ENCODE data around the gene NBPF10.
"Not testable (repeated sequence)": the region's sequence is repeated elsewhere in the genome, so short reads cannot be mapped to it uniquely, and the experiment has no call there.

The NBPF10 gene

GRCh38 chr1:146144465-146144864 lies at the start of gene NBPF10:
Gene NBPF10 (minus strand): TSS chr1:146144804. CDS start chr1:146144769, 35 bp downstream.
- not testable (repeated sequence) for H3K4me3 ChIP-seq (ENCODE audit: low read length); H3K4me1 ChIP-seq (ENCODE audit: control insufficient read depth, insufficient read depth, low read length); H3K9ac ChIP-seq (ENCODE audit: low read length); H3K36me3 ChIP-seq (ENCODE audit: control insufficient read depth, insufficient read depth, low read length); H3K9me3 ChIP-seq (ENCODE audit: control insufficient read depth, low read length); H3K27me3 ChIP-seq (ENCODE audit: control insufficient read depth, insufficient read depth, low read length)

GRCh38 chr1:146174531-146174930 lies 29.9 kb upstream of the NBPF10 start:
- not testable (repeated sequence) for H3K36me3 ChIP-seq (ENCODE audit: control insufficient read depth, insufficient read depth, low read length); H3K27me3 ChIP-seq (ENCODE audit: control insufficient read depth, insufficient read depth, low read length); H3K9me3 ChIP-seq (ENCODE audit: control insufficient read depth, low read length); H3K4me1 ChIP-seq (ENCODE audit: control insufficient read depth, insufficient read depth, low read length); H3K4me3 ChIP-seq (ENCODE audit: low read length); H3K9ac ChIP-seq (ENCODE audit: low read length)

DNA sequence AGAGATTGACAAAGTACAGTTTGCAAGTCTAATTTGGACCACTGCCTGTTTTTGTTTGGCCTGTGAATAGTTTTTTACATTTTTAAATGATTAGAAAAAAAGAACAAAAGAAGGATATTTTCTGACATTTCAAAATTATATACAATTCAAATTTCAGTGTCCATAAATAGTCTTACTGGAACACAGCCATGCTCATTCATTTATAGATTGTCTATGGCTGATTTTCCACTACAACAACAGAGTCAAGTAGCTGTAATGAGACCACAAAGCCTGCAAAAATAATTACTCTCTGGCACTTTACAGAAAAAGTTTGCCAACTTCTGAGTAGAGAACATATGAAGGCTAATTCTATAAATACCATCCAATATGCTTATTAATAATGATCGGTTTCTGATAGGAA lies 23.1 kb upstream of the NBPF10 start:
- not testable (repeated sequence) for H3K9ac ChIP-seq (ENCODE audit: low read length); H3K9me3 ChIP-seq (ENCODE audit: control insufficient read depth, low read length); H3K4me3 ChIP-seq (ENCODE audit: low read length); H3K4me1 ChIP-seq (ENCODE audit: control insufficient read depth, insufficient read depth, low read length); H3K27me3 ChIP-seq (ENCODE audit: control insufficient read depth, insufficient read depth, low read length); H3K36me3 ChIP-seq (ENCODE audit: control insufficient read depth, insufficient read depth, low read length)

DNA sequence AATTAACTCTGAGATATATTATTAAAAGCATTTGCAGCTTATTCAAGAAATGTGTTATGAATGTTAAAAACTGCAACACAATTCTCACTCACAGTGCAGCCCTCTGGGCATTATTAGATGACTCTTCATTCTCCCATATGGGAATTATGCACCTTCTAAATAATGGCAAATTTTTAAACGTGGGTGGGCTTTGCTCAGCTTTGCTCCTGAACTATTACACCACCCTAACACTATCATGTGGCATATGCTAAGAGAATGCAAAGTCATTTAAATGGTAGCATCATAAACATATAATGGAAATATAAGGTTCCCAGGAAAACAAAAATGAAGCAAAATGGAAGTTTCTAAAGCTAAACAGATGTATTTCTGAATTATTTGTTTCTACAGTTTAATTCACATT lies 22.7 kb upstream of the NBPF10 start:
- H3K27me3 ChIP-seq (ENCODE audit: control insufficient read depth, insufficient read depth, low read length); H3K9ac ChIP-seq (ENCODE audit: low read length); H3K4me3 ChIP-seq (ENCODE audit: low read length); H3K36me3 ChIP-seq (ENCODE audit: control insufficient read depth, insufficient read depth, low read length); H3K9me3 ChIP-seq (ENCODE audit: control insufficient read depth, low read length); H3K4me1 ChIP-seq (ENCODE audit: control insufficient read depth, insufficient read depth, low read length): not testable (repeated sequence)
